Fibroblast of lung (primary cell): ENCODE measurements around the gene NLRC3.

Experiments used
- EZH2 ChIP-seq: IDR thresholded peaks from 2 replicates; pipeline ENCODE4 v1.5.1; 2012; ENCODE audit warnings: low read length, control low read depth, mild to moderate bottlenecking; ENCODE audit errors: missing control alignments
- TF ChIP-seq, protein P1 (sequence below), 2 donors: IDR thresholded peaks in 1 of 2; conservative IDR thresholded peaks in 1 of 2; 1 replicate in 1 of 2; 2 replicates in 1 of 2; pipeline ENCODE4 v1.5.1; 2011 to 2012; ENCODE audit warnings: low read length in 2 of 2, control low read depth in 1 of 2, inconsistent platforms in 1 of 2, low read depth in 1 of 2, mild to moderate bottlenecking in 1 of 2

GRCh38 chr16:3534126-3534525 lies 43.1 kb downstream of the NLRC3 start:
- TF ChIP-seq, protein P1, sequence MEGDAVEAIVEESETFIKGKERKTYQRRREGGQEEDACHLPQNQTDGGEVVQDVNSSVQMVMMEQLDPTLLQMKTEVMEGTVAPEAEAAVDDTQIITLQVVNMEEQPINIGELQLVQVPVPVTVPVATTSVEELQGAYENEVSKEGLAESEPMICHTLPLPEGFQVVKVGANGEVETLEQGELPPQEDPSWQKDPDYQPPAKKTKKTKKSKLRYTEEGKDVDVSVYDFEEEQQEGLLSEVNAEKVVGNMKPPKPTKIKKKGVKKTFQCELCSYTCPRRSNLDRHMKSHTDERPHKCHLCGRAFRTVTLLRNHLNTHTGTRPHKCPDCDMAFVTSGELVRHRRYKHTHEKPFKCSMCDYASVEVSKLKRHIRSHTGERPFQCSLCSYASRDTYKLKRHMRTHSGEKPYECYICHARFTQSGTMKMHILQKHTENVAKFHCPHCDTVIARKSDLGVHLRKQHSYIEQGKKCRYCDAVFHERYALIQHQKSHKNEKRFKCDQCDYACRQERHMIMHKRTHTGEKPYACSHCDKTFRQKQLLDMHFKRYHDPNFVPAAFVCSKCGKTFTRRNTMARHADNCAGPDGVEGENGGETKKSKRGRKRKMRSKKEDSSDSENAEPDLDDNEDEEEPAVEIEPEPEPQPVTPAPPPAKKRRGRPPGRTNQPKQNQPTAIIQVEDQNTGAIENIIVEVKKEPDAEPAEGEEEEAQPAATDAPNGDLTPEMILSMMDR (conservative IDR thresholded peaks at IDR 0.05 in 1 of 2, IDR thresholded peaks at IDR 0.05 in 1 of 2; ENCODE audit: low read depth in 1 of 2, low read length in 2 of 2): no peak
- TF ChIP-seq EZH2: no peak
